Bronchial epithelial cell (primary cell): Measurements from ENCODE around the gene L2HGDH. TPM values are rescaled to one million over a fixed set of nuclear protein-coding genes. Genes with fewer than 3 reads are reported as not detected.

ENCODE experiments used
- DNase-seq: peaks from one replicate; pipeline ENCODE4 v3.0.0-alpha.2; 2010; ENCODE audit warnings: low read depth
- FAIRE-seq: peaks from 2 replicates; lab custom pipeline; 2011; peaks lifted over from hg19 to GRCh38; lab: Jason Lieb, UNC
- H3K27me3 ChIP-seq: 2 replicates; pipeline ENCODE4 v1.5.1; 2011; ENCODE audit warnings: low read length; ENCODE audit not compliant: control insufficient read depth, insufficient read depth
- H3K36me3 ChIP-seq: 2 replicates; pipeline ENCODE4 v1.5.1; 2011; ENCODE audit warnings: low read length; ENCODE audit not compliant: control insufficient read depth, insufficient read depth
- H3K4me3 ChIP-seq: 2 replicates; pipeline ENCODE4 v1.5.1; 2011; ENCODE audit warnings: mild to moderate bottlenecking, low read depth, low read length, control low read depth
- total RNA-seq: library from RNA; depleted of rRNA; stranded (reverse); fragments of >200 nt; gene quantifications from 2 replicates; pipeline ENCODE4 v1.2.1, GENCODE V29; 2014
- TF ChIP-seq, protein P1 (sequence below): IDR thresholded peaks from 2 replicates; pipeline ENCODE4 v1.5.1; 2011; ENCODE audit warnings: mild to moderate bottlenecking, moderate library complexity, low read length, control low read depth, inconsistent platforms; ENCODE audit not compliant: insufficient read depth, severe bottlenecking

L2HGDH gene
- 6.6 and 7.8 TPM in 2 replicates for total RNA-seq

DNA sequence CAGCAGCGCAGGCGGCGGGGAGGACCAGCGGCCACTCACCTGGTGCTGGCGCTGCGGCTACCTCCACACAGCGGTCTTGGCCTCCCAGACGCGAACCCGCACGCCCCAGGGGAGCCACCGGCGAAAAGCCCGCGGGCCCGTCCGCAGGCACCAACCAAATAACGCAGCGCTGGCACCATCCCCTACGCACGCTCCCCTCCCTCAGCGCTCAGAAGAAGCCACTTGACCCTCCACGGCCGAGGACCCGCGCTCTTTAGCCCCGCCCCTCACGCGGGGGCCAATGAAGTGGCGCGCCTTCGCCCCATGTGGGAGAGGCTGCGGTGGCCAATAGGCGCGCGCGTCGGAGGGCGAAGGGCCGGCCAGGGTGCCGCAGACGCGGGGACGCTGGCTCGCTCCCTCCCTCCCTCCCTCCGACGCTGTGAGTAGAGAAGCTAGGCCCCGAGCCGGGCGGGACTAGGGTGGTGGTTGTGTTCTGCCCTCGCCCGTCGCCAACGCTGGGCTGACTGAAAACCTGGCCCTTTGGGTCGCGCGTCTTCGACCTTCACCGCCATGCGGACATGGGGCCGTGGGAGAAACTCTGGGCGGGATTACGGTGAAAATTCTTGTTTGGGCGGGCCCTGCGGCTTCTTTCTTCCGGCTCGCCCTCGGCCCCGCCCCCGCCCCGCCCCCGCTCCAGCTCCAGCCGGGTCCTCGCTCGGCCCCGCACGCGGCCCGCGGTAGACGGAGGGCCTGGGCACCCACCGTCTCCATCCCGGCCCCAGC is at the start of gene L2HGDH, which contains the start of gene DMAC2L:
TSS of gene L2HGDH (minus strand) at position 258 of the 762 bp plus-strand sequence. CDS start at position 179, 79 bp downstream.
TSS of gene DMAC2L (plus strand) at position 353 of the 762 bp plus-strand sequence. CDS start 9,164 bp downstream, outside the sequence.
- FAIRE-seq, result no peak
- peak; percentile 74 for DNase-seq
- TF ChIP-seq, protein P1, sequence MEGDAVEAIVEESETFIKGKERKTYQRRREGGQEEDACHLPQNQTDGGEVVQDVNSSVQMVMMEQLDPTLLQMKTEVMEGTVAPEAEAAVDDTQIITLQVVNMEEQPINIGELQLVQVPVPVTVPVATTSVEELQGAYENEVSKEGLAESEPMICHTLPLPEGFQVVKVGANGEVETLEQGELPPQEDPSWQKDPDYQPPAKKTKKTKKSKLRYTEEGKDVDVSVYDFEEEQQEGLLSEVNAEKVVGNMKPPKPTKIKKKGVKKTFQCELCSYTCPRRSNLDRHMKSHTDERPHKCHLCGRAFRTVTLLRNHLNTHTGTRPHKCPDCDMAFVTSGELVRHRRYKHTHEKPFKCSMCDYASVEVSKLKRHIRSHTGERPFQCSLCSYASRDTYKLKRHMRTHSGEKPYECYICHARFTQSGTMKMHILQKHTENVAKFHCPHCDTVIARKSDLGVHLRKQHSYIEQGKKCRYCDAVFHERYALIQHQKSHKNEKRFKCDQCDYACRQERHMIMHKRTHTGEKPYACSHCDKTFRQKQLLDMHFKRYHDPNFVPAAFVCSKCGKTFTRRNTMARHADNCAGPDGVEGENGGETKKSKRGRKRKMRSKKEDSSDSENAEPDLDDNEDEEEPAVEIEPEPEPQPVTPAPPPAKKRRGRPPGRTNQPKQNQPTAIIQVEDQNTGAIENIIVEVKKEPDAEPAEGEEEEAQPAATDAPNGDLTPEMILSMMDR, result no peak
- H3K4me3 ChIP-seq, result peak within 1 kb of the TSS; percentile 60
- H3K27me3 ChIP-seq, result no peaks in the 10 kb centered on the region
- H3K36me3 ChIP-seq, result peaks cover 2% of the 10 kb centered on the region

DNA sequence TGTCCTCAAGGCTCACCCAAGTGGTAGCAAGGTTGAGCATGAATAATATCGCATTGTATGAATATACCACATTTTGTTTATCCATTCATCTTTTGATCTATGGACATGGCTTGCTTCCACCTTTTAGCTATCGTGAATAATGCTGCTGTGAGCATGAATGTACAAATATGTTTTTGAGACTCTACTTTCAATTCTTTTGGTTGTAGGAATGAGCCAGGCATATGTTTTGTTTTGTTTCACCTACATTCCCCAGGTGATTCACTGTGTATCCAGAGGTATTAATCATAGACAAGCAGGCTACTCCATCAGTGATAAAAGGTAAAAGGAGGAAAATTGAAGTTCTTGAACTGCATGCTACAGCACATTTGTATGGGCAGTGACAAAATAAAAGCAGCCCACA is 48.8 kb upstream of the L2HGDH start:
- FAIRE-seq (no peak), DNase-seq (peak; percentile 95)

DNA sequence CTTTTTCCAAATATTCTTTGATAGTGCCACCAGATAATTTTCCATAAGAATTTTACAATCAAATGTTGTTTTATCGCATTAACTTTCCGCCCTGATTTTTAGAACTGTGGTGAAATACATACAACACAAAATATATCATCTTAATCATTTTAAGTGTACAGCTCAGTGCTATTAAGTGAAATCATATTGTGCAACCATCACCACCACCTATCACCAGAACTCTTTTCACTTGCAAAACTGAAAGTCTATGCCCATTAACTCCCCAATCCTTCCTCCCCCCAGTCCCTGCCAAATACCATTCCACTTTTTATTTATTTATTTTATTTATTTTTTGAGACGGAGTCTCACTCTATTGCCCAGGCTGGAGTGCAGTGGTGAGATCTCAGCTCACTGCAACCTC is 48.1 kb upstream of the L2HGDH start:
- FAIRE-seq, result no peak
- Histone ChIP-seq H3K27me3 (no peaks in the 10 kb centered on the region), H3K4me3 (no peak overlapping the region), H3K36me3 (no peaks in the 10 kb centered on the region)
- TF ChIP-seq, protein P1, result no peak
- no peak for DNase-seq

More for the DNA sequence above, 48.8 kb upstream of the L2HGDH start:
- Histone ChIP-seq H3K36me3 (no peaks in the 10 kb centered on the region), H3K4me3 (no peak overlapping the region), H3K27me3 (no peaks in the 10 kb centered on the region)
- TF ChIP-seq, protein P1, result no peak

DNA sequence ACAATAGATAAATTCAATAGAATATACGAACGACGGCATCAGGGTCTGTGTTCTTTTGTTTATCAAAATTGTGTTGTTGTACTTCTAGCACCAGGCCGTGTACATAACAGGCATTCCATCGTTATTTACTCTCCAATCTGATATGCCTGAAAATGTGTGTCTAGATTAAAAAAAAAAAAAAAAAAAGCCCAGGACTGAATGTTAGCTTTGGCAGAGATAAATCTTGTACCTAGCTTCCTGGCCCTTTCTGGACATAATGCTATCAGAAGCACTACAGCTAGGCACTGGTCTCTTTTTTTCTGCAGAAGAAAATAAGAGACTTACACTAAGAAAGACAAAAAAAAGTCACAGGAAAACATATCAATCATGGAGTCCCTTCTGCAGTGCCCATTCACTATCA is 47.6 kb upstream of the L2HGDH start:
- DNase-seq (no peak), FAIRE-seq (no peak)
- H3K4me3 ChIP-seq, result no peak overlapping the region
- TF ChIP-seq, protein P1, result no peak
- H3K36me3 ChIP-seq, result no peaks in the 10 kb centered on the region
- no peaks in the 10 kb centered on the region for H3K27me3 ChIP-seq

DNA sequence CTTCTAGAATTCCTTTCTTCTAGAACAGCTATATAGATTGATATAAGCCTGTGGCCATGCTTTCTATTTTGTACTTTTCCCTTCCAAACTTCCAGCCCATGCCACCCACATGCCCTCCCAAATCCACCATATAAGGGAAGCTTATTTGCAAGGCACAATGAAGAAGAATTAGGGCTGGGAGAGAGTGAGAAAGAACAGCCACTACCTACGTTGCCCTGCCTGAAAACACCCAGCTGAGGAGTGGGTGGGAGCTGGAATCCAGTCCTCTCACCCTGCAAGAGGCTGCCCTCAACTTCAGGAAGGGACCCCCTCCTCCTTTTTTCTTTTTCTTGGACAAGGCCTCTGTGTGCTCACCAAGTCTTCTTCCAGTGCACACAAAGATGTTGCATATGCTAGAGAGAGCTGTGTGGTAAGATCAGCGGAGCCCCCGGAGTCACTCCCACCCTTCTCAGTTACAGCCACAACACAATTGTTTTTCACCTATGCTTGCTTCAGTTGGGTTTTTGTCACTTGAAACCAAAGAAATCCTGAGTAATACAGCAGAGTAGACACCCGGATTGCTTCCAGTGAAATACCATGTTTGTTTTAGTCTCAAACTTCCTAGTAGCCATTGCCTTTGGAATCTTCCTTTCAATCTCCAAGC is 45.8 kb upstream of the L2HGDH start:
- no peaks in the 10 kb centered on the region for H3K27me3 ChIP-seq
- H3K4me3 ChIP-seq, result no peak overlapping the region
- TF ChIP-seq, protein P1, result no peak
- FAIRE-seq (no peak), DNase-seq (no peak)
- no peaks in the 10 kb centered on the region for H3K36me3 ChIP-seq
